Astrocyte (in vitro differentiated cells and primary cell): ENCODE measurements around the gene SRGAP2B.
"Not testable (repeated sequence)": the region's sequence is repeated elsewhere in the genome, so short reads cannot be mapped to it uniquely, and the experiment has no call there.

Experiments
- EZH2 ChIP-seq: IDR thresholded peaks from 2 replicates; pipeline ENCODE4 v1.6.1; 2012; ENCODE audit warnings: mild to moderate bottlenecking, low read length, inconsistent platforms; ENCODE audit not compliant: insufficient read depth
- TF ChIP-seq, protein P1 (sequence below): IDR thresholded peaks from 2 replicates; pipeline ENCODE4 v1.5.1; 2011; ENCODE audit warnings: low read depth, mild to moderate bottlenecking, inconsistent platforms, low read length, moderate library complexity; ENCODE audit not compliant: insufficient read depth

DNA sequence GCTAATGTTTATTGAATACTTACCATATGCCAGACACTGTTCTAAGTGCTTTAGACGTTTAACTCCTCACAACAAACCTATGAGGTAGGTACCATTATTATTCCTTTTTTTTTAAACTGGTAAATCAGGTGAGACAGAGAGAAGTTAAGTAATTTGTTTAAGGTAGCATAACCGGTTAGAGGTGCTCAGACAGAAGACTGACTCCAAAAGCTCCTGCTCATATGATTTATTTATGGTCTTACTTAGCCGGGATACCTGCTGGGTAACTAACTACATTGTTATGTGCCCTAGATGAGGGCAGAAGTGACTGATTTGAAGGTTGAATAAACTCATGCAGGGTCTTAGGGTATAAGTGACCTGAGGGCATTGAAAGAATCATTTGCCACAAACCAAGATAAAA lies 17.6 kb upstream of the SRGAP2B start:
- TF ChIP-seq, protein P1, sequence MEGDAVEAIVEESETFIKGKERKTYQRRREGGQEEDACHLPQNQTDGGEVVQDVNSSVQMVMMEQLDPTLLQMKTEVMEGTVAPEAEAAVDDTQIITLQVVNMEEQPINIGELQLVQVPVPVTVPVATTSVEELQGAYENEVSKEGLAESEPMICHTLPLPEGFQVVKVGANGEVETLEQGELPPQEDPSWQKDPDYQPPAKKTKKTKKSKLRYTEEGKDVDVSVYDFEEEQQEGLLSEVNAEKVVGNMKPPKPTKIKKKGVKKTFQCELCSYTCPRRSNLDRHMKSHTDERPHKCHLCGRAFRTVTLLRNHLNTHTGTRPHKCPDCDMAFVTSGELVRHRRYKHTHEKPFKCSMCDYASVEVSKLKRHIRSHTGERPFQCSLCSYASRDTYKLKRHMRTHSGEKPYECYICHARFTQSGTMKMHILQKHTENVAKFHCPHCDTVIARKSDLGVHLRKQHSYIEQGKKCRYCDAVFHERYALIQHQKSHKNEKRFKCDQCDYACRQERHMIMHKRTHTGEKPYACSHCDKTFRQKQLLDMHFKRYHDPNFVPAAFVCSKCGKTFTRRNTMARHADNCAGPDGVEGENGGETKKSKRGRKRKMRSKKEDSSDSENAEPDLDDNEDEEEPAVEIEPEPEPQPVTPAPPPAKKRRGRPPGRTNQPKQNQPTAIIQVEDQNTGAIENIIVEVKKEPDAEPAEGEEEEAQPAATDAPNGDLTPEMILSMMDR = not testable (repeated sequence)
- not testable (repeated sequence) for TF ChIP-seq EZH2
